A549 (cell line): Measurements from ENCODE around the gene CAMTA1.

Source experiments
- CHD4 ChIP-seq: fragments of 200-600 bp; sonication (generic); IDR thresholded peaks from 2 replicates; pipeline ENCODE4 v1.6.1; 2016; ENCODE audit warnings: antibody characterized with exemption, mild to moderate bottlenecking, borderline replicate concordance
- EP300 ChIP-seq, 2 experiments: fragments of >200 bp; sonication (Bioruptor Twin); formaldehyde crosslinking; IDR thresholded peaks; 2 replicates in 1 of 2; 3 replicates in 1 of 2; pipeline ENCODE4 v1.6.1; 2016 to 2017
- ESRRA ChIP-seq: fragments of 150-350 bp; IDR thresholded peaks from 2 replicates; pipeline ENCODE4 v1.6.1; 2014; ENCODE audit warnings: mild to moderate bottlenecking, low read length, borderline replicate concordance
- NR3C1 ChIP-seq: fragments of >200 bp; sonication (Bioruptor Twin); formaldehyde crosslinking; IDR thresholded peaks from 3 replicates; pipeline ENCODE4 v1.6.1; 2017
- RCOR1 ChIP-seq: fragments of 150-350 bp; IDR thresholded peaks from 2 replicates; pipeline ENCODE4 v1.6.1; 2014; ENCODE audit warnings: antibody characterized with exemption, low read length, low read depth
- REST ChIP-seq: fragments of 200-600 bp; sonication (generic); IDR thresholded peaks from 2 replicates; pipeline ENCODE4 v1.6.1; 2016; ENCODE audit warnings: antibody characterized with exemption, mild to moderate bottlenecking, moderate library complexity
- RFX5 ChIP-seq: fragments of 450-650 bp; IDR thresholded peaks from 2 replicates; pipeline ENCODE4 v1.7.1; 2014; ENCODE audit warnings: antibody characterized with exemption, mild to moderate bottlenecking, moderate library complexity
- TP53 ChIP-seq: fragments of 250-450 bp; sonication (Bioruptor Pico); IDR thresholded peaks from 2 replicates; pipeline ENCODE4 v1.5.0; 2021; ENCODE audit warnings: mild to moderate bottlenecking, moderate library complexity
- TF ChIP-seq, protein P1 (sequence below): fragments of >200 bp; sonication (Bioruptor Twin); formaldehyde crosslinking; IDR thresholded peaks from 3 replicates; pipeline ENCODE4 v1.5.1; 2016
- TF ChIP-seq, protein P2 (sequence below): IDR thresholded peaks from 2 replicates; pipeline ENCODE4 v1.6.1; 2012
- TF ChIP-seq, protein P3 (sequence below): IDR thresholded peaks from 2 replicates; pipeline ENCODE4 v1.6.1; 2012; ENCODE audit warnings: low read depth, borderline replicate concordance

- TF ChIP-seq, protein P1, sequence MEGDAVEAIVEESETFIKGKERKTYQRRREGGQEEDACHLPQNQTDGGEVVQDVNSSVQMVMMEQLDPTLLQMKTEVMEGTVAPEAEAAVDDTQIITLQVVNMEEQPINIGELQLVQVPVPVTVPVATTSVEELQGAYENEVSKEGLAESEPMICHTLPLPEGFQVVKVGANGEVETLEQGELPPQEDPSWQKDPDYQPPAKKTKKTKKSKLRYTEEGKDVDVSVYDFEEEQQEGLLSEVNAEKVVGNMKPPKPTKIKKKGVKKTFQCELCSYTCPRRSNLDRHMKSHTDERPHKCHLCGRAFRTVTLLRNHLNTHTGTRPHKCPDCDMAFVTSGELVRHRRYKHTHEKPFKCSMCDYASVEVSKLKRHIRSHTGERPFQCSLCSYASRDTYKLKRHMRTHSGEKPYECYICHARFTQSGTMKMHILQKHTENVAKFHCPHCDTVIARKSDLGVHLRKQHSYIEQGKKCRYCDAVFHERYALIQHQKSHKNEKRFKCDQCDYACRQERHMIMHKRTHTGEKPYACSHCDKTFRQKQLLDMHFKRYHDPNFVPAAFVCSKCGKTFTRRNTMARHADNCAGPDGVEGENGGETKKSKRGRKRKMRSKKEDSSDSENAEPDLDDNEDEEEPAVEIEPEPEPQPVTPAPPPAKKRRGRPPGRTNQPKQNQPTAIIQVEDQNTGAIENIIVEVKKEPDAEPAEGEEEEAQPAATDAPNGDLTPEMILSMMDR, result no peak
- no peak for TF ChIP-seq TP53 (CRISPR knock-in tag)
- TF ChIP-seq, protein P2, sequence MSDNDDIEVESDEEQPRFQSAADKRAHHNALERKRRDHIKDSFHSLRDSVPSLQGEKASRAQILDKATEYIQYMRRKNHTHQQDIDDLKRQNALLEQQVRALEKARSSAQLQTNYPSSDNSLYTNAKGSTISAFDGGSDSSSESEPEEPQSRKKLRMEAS, result no peak
- no peak for TF ChIP-seq EP300 (IDR thresholded peaks at IDR 0.05)
- no peak for TF ChIP-seq CHD4
- no peak for TF ChIP-seq REST
- TF ChIP-seq, protein P3, sequence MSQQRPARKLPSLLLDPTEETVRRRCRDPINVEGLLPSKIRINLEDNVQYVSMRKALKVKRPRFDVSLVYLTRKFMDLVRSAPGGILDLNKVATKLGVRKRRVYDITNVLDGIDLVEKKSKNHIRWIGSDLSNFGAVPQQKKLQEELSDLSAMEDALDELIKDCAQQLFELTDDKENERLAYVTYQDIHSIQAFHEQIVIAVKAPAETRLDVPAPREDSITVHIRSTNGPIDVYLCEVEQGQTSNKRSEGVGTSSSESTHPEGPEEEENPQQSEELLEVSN, result no peak
- no peak for TF ChIP-seq NR3C1
- TF ChIP-seq RFX5, result no peak
- no peak for TF ChIP-seq ESRRA
- no peak for TF ChIP-seq RCOR1
Observed at GRCh38 chr1:6891781-6892579, 106.7 kb downstream of the CAMTA1 start.
